HG03558 (cell line): ENCODE data around the gene TAS2R30.

Source experiments
- ATAC-seq: cut with Tn5 transposase; IDR thresholded peaks from one replicate; pipeline ENCODE4 v1.9.1; 2021; ENCODE audit warnings: moderate number of reproducible peaks; ENCODE audit not compliant: unreplicated experiment; ENCODE audit errors: extremely low read depth

The TAS2R30 gene, protein sequence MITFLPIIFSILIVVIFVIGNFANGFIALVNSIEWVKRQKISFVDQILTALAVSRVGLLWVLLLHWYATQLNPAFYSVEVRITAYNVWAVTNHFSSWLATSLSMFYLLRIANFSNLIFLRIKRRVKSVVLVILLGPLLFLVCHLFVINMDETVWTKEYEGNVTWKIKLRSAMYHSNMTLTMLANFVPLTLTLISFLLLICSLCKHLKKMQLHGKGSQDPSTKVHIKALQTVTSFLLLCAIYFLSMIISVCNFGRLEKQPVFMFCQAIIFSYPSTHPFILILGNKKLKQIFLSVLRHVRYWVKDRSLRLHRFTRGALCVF

DNA sequence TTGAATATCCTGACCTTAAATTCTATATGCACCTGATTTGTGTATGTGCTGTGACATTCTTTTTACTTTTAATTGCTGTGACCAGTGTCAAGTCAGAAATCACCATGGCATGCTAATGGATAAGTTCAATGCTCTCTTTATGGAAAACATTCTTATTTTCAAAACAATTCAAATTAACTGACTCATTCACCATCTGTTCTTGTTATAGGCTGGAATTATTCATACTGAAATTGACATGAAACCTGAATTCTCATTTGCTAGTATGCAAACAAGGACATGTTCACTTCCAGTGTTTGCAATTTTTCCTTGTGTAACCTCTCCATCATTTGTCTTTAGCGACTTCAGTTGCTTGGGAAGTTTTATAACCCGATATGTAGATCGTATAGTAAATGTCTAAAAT, at the start of gene TAS2R30:
TAS2R30 (minus strand) TSS at position 340 of the 400 bp plus-strand sequence. CDS start 400 bp downstream, outside the sequence.
- no peak for ATAC-seq

DNA sequence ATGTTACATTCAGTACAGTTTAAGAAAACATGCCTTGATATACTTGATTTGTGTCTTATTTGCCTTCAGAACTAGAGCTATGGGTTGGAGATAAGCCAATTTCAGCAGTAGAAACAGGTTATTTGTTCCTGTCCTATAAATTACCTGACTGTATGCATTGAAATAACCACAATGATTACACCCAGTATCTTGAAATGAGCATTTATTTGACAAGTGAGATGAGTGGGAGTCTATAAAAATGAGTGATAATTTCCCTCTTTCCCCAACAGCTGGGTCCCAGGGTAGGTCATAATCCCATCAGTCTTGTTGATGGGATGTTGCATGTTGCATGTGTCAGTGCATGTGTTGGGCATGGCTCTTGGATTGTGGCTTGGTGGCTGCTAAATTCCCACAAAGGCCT, 48.6 kb upstream of the TAS2R30 start:
- ATAC-seq: no peak

DNA sequence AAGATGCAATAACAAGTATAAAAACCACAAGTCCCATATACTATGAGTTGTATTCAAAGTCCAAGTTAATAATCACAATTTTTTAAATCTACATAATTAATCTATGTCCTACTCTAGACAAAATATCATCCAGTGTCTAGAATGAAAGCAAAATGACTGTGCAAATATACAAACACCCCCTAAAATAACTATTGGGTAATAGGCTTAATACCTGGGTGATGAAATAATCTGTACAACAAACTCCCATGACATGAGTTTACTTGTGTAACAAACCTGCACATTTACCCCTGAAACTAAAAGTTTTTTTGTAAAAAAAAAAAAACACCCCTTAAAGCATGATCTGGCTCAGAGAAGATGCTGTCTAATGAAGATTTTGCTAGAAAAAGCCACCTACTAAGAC, 48.1 kb upstream of the TAS2R30 start:
- no peak for ATAC-seq

DNA sequence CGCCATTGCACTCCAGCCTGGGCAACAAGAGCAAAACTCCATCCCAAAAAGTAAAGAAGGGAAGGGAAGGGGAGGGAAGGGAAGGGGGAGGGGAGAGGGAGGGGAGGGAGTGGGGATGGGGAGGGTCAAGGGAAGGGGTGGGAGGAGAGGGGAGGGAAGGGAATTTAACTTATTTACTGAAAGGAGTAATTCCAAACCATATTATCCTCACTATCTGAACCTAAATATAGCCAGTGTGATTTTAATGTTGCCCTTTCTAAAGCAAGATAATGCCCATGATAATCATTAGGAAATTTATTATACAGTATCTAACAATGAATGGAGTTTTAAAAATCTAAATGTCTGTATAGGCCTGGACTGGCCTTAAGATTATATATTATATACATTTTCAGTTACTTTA, 43.8 kb upstream of the TAS2R30 start:
- ATAC-seq: no peak

DNA sequence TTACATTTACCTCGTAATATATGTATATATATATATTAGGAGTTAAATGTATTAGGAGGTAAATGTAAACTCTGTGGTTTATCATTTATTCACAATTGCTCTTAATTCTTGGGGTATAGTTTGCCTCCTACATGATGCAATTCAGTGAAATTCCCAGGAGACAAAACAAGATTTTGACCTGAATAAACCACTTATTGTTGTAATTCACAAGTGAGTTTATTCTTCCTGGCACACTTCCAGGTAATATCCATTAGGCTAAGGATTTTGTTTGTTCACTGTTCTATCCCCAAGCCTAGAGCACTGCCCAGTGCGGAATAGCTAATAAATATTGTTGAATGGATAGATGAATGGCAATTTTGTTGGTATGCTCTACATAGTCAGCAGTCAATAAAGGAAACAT, 39.6 kb upstream of the TAS2R30 start:
- no peak for ATAC-seq

DNA sequence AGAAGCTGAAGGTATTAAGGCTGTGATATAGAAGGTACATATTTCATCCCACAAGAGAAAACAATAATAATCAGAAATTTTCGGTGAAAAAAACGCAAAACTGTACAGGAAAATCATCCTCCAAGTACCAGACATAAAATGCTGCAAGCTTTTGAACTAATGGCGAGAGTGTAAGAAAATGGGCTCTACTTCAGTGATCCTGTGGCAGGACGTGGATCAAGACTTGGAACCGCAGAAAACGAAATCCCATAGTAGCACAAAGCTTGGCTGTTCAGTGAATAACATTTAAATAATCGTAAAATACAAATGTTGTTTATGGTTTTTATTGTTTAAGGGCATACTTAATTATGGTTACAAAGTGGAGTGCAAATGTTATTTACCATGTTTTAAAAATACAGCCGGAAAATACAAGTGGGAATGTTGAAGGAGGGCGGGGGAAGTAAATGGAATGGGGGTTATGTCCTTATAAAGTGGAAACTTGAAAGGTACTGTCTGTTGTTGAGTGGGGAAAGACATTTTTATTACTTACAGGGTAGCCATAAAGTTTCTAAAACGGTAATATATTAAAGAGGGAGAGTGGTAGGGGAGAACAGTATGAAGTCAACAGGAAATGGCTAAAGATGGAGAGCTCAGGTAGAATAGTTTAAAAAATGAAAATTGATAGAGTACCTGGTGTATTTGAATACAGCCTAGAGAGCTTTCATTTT, 37.7 kb upstream of the TAS2R30 start:
- no peak for ATAC-seq

DNA sequence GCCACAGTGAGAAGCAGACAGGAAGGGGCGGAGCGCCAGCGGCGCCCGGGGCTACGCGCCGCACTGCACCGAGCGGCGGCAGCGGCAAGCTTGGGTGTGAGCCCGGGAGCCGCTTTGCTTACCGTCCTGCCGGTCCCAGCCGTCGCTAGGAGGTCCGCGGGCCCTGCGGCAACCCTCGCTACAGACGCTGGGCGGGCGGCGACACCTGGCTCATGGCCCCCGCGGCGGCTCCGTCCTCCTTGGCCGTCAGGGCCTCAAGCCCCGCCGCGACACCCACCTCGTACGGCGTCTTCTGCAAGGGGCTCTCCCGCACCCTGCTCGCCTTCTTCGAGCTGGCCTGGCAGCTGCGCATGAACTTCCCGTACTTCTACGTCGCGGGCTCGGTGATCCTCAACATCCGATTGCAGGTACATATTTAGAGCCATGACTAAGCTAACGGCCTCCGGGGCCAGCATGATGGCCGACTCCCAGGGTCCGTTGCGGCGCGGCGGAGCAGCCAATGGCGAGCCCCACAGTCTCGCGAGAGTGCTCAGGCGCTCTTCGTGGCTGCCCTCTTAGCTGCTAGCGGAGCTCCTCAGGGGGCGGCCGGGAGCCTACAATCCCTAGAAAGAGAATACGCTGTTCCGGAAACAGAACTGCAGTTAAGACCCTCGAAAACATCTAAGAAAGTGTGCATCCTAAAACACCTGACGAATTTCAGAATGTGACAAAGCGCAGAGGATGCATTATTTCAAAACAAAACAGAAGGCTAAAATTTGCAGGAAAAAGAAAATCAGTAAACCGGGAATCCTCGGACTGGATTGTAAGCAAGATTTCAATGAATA, 36.9 kb upstream of the TAS2R30 start, which contains the start of gene SMIM10L1:
SMIM10L1 (plus strand) TSS at position 50 of the 824 bp plus-strand sequence; CDS start at position 213, 163 bp downstream.
- peak; percentile 84 for ATAC-seq

DNA sequence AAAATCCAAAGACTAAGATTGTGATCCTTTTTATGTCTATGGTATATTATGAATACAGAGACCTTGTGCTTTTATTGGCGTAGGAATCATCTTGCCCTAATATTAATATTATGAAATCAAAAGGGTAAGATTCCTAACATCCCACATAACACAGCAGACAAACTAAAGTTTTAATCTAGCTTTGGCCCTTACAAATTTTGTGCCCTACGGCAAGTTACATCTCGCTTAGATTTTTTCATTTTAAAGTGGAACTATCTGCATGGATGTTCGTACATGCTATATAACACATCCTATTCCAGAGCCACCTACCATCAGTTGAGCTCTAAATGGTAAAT, 36.3 kb upstream of the TAS2R30 start:
- no peak for ATAC-seq

DNA sequence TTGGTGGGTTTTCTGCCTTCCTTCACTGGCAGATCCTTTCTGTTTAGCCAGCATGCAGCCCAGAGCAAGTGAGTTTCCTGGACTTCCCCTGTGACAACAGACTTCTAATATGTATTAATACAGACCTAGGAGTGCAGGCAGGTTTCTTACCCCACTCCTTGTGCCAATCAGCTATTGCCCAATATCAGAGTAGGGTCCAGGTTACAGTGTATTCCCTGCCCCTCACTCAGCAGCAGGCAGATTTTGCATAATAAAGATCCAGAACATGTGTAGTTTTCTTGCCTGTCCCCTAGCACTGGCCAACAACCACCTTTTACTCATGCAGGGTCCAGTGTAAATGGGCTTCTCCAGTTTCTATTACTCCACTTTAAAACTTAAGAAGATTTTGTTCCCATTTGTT, 31.9 kb upstream of the TAS2R30 start:
- no peak for ATAC-seq

DNA sequence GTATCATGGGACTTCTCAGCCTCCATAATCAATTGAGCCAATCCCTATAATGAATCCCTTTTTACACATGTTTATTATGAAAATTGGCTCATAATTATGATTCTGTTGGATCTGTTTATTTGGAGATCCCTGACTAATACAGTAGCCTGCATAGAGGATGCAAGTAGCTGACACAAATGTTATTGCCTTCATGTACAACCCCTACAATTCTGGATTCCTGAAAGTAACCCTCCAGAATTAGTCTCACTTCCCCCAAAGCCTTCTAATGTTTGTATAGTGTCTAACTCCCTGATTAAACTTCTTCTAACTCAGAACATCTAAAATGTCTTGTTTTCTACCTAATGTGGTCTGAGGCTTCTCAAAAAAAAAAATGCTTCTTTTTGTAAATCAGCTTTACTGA, 29.9 kb upstream of the TAS2R30 start:
- ATAC-seq: no peak

DNA sequence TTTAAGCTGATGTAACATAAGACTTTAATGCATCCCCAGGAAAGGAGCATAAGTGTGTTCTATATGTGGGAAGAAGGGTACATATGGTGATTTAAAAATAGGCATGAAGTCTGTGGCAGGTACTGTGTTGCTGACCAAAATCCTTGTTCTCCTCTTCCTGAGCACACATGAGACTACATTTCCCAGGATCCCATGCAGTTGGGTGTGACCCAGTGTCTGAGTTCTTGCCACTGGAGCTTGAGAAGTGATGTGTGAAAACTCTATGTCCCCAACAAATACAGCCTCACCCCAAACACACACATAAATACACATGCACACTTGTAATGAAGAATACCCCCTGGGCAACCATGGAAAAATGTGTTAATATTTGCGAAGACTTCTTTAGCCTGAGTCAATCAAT, 28.1 kb upstream of the TAS2R30 start:
- ATAC-seq: no peak

DNA sequence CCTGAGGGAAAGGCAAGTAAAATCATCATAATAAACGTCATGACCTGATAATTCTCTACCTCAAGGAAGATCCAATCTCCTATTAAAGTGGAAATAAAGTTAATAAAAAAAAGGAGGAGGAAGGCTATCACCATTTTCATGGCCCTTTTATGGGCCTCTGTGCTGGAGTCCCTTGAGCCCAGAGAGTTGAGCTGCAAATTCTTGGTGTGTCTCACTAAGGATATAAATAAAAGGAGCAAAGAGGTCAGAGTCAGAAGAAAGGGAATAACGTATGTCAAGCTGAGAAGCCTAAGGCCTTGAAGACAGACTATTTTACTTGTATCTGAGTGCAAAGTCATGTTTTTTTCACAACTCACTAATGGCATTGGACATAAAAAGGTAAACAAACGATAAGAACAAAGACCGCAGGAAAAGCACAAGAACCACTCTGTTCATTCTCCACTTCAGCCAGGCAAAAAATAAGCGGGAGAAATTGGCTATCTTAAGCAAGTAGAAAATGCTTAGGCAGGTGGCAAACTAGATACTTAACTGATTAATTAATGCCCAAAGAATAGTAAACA, 24.5 kb upstream of the TAS2R30 start:
- no peak for ATAC-seq

DNA sequence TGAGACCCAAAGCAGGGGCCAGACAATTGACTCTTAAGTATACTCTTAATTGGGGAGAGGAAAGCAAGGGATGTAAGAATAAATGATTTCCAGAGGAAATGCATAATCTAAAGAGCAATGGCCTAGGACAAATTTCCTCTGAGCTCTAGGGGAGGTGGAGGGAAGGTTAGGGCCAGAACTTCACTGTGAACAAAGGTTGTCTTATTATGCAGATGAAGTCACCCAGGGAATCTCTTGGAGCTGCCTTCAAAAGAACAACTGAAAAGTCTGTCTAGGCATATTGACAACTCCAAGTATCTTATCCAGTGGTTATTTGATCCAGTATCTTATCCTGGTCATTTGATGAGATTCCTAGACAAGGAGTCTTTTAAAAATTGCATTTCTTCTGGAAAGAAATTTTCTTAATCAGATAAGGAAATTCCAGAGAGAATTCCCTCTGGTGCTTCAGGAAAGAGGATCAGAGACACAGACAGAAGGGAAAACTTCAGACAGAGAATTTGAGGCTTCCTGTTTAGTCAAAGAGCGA, 20.0 kb upstream of the TAS2R30 start:
- ATAC-seq: no peak

DNA sequence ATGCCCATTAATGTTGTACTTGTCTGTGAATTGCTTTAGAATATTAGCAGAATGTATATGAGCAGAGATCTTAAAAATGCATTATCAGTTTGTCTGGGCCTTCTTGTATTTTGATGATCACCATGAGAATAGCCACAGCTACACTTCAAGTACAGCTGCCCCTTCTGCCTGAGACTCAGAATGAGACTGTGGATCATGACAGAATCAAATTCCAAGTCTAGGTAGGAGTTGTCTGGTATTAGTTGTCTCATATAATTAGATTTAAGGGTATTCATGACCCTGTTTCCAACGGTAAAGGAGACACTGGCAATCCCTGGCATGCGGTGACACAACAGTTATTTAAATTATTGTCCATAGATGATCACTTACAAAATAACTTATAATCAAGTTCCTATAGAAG, 18.3 kb upstream of the TAS2R30 start:
- no peak for ATAC-seq

DNA sequence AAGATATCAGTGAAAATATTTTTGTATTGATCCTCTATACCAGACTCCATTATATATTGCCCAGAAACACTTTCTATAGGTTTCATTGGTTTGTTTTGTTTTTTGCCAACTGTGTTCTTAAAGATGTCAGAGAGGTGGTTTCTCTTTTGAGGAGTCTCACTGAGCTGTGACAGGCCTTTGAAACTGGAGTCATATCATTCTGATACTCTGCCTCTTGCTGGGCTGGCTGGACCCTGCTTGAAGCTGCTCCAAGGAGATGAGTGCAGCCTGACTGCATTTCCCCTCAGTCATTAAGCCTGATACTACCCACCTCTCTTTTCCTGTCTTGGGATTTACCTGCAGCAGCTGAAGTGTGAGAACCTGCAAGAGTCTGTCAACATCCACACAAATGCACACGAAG, 16.4 kb upstream of the TAS2R30 start:
- no peak for ATAC-seq

DNA sequence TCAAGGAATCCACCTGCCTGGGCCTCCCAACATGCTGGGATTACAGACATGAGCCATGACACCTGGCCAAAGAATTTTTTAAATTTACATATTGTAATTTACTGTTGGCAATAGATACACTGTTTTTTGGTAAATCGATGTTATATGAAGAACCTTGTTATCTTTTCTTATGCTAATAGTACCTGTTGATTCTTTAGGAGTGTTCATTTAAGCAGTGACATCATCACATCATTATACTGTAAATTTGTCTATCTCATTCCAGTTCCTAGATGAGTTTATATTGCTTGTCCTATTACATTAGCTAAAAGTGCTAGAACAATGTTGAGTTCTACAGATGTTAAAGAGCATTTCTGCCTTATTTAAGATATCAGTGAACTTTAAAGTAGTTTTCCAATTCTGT, 13.0 kb upstream of the TAS2R30 start:
- no peak for ATAC-seq

DNA sequence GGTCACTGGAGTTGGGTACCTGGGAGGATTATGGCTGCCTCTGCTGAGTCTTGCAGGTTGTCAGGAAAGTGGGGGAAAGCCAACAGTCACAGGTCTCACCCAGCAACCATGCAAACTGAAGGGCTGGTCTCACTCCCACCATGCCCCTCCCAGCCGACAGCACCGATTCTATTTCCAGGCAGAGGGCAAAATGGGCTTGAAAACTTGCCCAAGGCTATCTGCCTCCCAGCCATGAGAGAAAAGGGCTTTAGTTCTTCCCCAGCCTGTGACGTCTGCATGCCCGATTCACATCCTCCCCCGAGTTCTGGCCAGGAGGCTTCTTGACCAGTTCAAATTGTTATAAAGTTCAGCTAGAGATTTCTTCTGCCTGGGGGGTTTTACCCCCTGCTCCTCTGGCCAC, 9.9 kb upstream of the TAS2R30 start:
- no peak for ATAC-seq

DNA sequence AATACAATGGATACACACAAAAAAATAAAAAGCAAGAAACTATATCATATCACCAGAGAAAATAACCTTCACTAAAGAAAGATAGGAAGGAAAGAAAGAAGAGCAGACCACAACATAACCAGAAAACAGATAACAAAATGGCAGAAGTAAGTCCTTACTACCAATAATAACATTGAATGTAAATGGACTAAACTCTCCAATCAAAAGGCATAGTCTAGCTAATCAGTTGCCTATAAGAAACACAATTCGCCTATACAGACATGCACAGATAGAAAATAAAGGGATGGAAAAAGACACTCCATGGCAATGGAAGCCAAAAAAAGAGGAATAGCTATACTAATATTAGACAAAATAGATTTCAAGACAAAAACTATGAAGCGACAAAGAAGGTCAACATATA, 8.9 kb upstream of the TAS2R30 start:
- ATAC-seq: no peak

DNA sequence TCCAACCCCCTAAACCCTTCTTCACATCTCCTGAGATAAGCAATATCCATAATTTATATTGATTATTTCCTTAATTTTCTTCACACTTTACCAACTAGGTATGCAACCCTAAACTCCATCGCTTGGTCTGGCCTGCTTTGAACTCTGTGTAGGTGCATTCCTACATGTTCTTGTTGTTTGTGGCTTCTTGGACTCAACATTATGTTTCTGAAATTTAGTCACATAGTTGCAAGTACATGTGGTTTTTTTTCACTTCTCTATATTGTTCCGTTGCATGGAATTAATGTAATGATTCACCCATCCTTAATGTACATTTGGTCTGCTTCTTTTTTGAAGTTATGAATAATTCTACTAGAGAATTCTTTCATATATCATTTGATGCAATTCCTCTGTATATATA, 1.6 kb upstream of the TAS2R30 start:
- no peak for ATAC-seq

DNA sequence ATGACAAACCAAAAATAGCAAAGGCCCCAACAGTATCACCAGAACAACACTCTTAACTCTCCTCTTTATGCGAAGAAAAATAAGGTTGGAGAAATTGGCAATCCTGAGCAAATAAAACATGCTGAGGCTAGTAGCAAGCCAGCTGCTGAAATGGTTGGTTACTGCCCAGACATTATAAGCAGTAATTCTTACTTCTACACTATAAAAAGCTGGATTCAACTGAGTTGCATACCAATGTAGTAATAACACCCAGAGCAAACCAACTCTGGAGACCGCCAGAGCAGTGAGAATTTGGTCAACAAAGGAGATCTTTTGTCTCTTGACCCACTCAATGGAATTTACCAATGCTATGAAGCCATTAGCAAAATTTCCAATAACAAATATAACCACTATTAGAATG, 628 bp downstream of the TAS2R30 start:
- no peak for ATAC-seq

DNA sequence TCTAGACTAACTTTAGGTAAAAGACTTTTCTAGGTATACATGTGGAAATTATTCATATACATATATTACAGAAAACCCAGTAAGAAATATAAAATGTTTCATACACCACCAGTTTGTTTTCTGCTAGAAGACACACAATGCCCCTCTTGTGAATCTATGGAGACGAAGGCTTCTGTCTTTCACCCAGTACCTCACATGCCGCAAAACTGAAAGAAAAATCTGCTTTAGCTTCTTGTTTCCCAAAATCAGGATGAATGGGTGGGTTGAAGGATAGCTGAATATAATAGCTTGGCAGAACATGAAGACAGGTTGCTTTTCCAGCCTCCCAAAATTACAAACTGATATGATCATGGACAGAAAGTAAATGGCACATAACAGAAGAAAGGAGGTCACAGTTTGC, 1.3 kb downstream of the TAS2R30 start:
- no peak for ATAC-seq
